PFSK-1 (cell line): ENCODE measurements around the gene LILRA1. TPM values are rescaled to one million over a fixed set of nuclear protein-coding genes. Genes with fewer than 3 reads are reported as not detected.
"Not testable (repeated sequence)": the region's sequence is repeated elsewhere in the genome, so short reads cannot be mapped to it uniquely, and the experiment has no call there.

Source experiments
- FOXP2 ChIP-seq: optimal IDR thresholded peaks from 2 replicates; pipeline ENCODE3; 2011; ENCODE audit warnings: borderline replicate concordance, control low read depth, inconsistent platforms; ENCODE audit not compliant: insufficient read depth; ENCODE audit errors: extremely low read length, extremely low read depth
- POLR2AphosphoS5 ChIP-seq: IDR thresholded peaks from 2 replicates; pipeline ENCODE4 v1.6.1; 2012; ENCODE audit warnings: low read depth, mild to moderate bottlenecking, control low read depth, low read length, moderate library complexity
- SIN3A ChIP-seq: IDR thresholded peaks from 2 replicates; pipeline ENCODE4 v1.6.1; 2012; ENCODE audit warnings: mild to moderate bottlenecking, low read length, moderate library complexity, borderline replicate concordance; ENCODE audit not compliant: insufficient read depth
- TAF1 ChIP-seq: IDR thresholded peaks from 2 replicates; pipeline ENCODE4 v1.6.1; 2012; ENCODE audit warnings: low read length, control low read depth, borderline replicate concordance; ENCODE audit not compliant: insufficient read depth
- polyA plus RNA-seq: library from polyadenylated mRNA; unstranded; fragments of >200 nt; gene quantifications from one replicate; pipeline ENCODE4 v1.2.1, GENCODE V29; 2012; ENCODE audit warnings: low read depth, missing spikeins; ENCODE audit not compliant: insufficient read length
- TF ChIP-seq, protein P1 (sequence below), 2 experiments: IDR thresholded peaks; 2 replicates each; pipeline versions ENCODE4 v1.6.1 to v1.8.0; 2011 to 2012; ENCODE audit warnings: low read depth in 2 of 2, low read length in 2 of 2, control low read depth in 1 of 2, inconsistent platforms in 1 of 2, mild to moderate bottlenecking in 1 of 2, moderate library complexity in 1 of 2; ENCODE audit not compliant: insufficient read depth in 1 of 2

LILRA1 gene
- not detected for polyA plus RNA-seq

DNA sequence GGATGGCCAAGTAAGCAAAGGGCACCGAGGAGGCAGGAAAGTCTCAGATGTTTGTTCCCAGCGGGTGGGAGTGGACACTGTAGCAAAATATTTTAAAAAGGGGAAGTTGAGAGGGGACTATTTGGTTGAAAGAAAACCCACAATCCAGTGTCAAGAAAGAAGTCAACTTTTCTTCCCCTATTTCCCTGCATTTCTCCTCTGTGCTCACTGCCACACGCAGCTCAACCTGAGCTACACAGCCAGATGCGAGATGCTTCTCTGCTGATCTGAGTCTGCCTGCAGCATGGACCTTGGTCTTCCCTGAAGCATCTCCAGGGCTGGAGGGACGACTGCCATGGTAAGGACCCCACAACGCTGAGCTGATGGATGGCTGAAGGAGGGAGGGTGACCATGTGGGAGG is at the start of gene LILRA1:
Gene LILRA1, plus strand, starts transcription at position 188 of the 400 bp plus-strand sequence. CDS start 613 bp downstream, outside the sequence.
- TF ChIP-seq SIN3A, POLR2AphosphoS5: not testable (repeated sequence)
- TF ChIP-seq, protein P1, sequence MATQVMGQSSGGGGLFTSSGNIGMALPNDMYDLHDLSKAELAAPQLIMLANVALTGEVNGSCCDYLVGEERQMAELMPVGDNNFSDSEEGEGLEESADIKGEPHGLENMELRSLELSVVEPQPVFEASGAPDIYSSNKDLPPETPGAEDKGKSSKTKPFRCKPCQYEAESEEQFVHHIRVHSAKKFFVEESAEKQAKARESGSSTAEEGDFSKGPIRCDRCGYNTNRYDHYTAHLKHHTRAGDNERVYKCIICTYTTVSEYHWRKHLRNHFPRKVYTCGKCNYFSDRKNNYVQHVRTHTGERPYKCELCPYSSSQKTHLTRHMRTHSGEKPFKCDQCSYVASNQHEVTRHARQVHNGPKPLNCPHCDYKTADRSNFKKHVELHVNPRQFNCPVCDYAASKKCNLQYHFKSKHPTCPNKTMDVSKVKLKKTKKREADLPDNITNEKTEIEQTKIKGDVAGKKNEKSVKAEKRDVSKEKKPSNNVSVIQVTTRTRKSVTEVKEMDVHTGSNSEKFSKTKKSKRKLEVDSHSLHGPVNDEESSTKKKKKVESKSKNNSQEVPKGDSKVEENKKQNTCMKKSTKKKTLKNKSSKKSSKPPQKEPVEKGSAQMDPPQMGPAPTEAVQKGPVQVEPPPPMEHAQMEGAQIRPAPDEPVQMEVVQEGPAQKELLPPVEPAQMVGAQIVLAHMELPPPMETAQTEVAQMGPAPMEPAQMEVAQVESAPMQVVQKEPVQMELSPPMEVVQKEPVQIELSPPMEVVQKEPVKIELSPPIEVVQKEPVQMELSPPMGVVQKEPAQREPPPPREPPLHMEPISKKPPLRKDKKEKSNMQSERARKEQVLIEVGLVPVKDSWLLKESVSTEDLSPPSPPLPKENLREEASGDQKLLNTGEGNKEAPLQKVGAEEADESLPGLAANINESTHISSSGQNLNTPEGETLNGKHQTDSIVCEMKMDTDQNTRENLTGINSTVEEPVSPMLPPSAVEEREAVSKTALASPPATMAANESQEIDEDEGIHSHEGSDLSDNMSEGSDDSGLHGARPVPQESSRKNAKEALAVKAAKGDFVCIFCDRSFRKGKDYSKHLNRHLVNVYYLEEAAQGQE (IDR thresholded peaks at IDR 0.05; ENCODE audit: insufficient read depth in 1 of 2, low read depth in 2 of 2, low read length in 2 of 2): not testable (repeated sequence)

DNA sequence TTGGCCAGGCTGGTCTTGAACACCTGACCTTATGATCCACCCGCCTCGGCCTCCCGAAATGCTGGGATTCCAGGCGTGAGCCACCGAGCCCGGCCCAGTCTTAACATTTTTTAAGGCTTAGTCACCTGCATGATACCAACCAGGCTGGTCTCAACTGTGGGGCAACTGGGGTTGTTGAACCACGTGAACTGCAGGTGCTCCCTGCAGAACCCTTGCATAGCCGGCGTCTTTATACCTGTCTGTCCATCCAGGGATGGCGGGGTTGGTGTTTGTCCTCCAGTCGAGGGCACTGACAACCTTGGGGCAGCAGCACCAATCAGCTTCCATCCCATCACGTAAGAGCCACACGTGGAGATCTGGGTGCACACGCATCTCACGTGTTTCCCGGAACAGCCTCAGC is 44.6 kb upstream of the LILRA1 start:
- TF ChIP-seq SIN3A: no peak
- TF ChIP-seq TAF1: no peak
- no peak for TF ChIP-seq FOXP2
- TF ChIP-seq, protein P1 (IDR thresholded peaks at IDR 0.05; ENCODE audit: insufficient read depth in 1 of 2, low read depth in 2 of 2, low read length in 2 of 2): no peak

DNA sequence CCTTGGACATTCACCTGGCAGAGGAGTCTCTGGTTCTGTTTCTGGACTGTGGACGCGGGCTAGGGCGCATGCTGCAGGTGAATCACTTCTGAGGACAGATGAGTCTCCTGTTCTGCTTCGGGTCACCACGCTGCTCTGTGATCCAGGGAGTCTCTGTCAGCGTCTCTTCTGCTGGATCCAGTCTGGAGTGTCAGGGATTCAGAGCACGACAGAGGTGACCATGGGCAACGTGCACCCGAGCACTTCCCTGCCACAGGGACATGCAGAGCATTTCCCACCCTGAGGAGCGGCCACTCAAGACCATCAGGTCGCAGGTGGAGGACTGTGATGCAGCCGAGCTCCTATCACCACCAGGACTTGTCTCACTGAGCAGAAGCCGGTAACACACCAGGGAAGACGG is 44.2 kb upstream of the LILRA1 start:
- TF ChIP-seq SIN3A (no peak), POLR2AphosphoS5 (no peak), FOXP2 (no peak)

GRCh38 chr19:54551293-54551692 is 42.1 kb upstream of the LILRA1 start:
- no peak for TF ChIP-seq FOXP2
- no peak for TF ChIP-seq SIN3A
- no peak for TF ChIP-seq TAF1
- no peak for TF ChIP-seq POLR2AphosphoS5
- TF ChIP-seq, protein P1 (IDR thresholded peaks at IDR 0.05; ENCODE audit: insufficient read depth in 1 of 2, low read depth in 2 of 2, low read length in 2 of 2): no peak

GRCh38 chr19:54551950-54552912 is 41.2 kb upstream of the LILRA1 start:
- TF ChIP-seq, protein P1 (IDR thresholded peaks at IDR 0.05; ENCODE audit: insufficient read depth in 1 of 2, low read depth in 2 of 2, low read length in 2 of 2): no peak
- TF ChIP-seq TAF1 (no peak), FOXP2 (no peak), POLR2AphosphoS5 (no peak), SIN3A (no peak)
